Gastroesophageal sphincter (tissue), 3 donors: ENCODE data around the gene MAP2K1.

Experiments used
- EP300 ChIP-seq: sonication (generic); formaldehyde crosslinking; IDR thresholded peaks from one replicate; pipeline ENCODE4 v1.6.1; 2017; ENCODE audit warnings: antibody characterized with exemption, mild to moderate bottlenecking
- POLR2A ChIP-seq, 2 donors: fragments of 450-650 bp; IDR thresholded peaks; one replicate each; pipeline ENCODE4 v1.6.1; 2017; ENCODE audit warnings: antibody characterized with exemption in 2 of 2, mild to moderate bottlenecking in 2 of 2, moderate library complexity in 1 of 2
- POLR2AphosphoS5 ChIP-seq: sonication (generic); formaldehyde crosslinking; IDR thresholded peaks from one replicate; pipeline ENCODE4 v1.6.1; 2017; ENCODE audit warnings: antibody characterized with exemption
- TF ChIP-seq, protein P1 (sequence below), 4 experiments: fragments of 200-600 bp in 2 of 4; fragments of 450-650 bp in 2 of 4; sonication (generic) in 1 of 4; IDR thresholded peaks; one replicate each; pipeline ENCODE4 v1.5.1; 2017 to 2019; ENCODE audit warnings: antibody characterized with exemption in 4 of 4, mild to moderate bottlenecking in 2 of 4, moderate library complexity in 2 of 4

DNA sequence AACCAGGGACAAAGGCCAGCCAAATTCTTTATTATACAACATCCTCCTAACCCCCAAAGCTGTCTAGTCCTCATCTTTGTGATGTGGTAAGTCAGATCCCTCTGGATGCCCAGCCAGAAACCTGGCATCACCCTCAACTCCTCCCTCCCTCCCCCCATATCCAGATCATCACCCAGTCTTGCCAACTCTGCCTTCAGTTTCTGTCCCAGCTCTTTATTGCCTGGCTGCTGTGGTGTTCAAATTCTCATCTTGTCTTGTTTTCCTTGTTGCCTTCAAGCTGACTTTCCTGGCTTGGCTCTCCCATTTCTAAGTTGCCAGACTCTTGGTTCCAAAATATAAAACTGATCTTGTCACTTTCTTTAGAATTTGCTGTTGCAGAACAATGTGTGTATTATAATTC is 28.6 kb downstream of the MAP2K1 start:
- TF ChIP-seq POLR2A (IDR thresholded peaks at IDR 0.05) (no peak), POLR2AphosphoS5 (no peak), EP300 (no peak)
- TF ChIP-seq, protein P1, sequence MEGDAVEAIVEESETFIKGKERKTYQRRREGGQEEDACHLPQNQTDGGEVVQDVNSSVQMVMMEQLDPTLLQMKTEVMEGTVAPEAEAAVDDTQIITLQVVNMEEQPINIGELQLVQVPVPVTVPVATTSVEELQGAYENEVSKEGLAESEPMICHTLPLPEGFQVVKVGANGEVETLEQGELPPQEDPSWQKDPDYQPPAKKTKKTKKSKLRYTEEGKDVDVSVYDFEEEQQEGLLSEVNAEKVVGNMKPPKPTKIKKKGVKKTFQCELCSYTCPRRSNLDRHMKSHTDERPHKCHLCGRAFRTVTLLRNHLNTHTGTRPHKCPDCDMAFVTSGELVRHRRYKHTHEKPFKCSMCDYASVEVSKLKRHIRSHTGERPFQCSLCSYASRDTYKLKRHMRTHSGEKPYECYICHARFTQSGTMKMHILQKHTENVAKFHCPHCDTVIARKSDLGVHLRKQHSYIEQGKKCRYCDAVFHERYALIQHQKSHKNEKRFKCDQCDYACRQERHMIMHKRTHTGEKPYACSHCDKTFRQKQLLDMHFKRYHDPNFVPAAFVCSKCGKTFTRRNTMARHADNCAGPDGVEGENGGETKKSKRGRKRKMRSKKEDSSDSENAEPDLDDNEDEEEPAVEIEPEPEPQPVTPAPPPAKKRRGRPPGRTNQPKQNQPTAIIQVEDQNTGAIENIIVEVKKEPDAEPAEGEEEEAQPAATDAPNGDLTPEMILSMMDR (IDR thresholded peaks at IDR 0.05) = no peak
